ENCODE data around the gene GRIN3B. TPM values are rescaled to one million over a fixed set of nuclear protein-coding genes. Genes with fewer than 3 reads are reported as not detected.
"Not testable (repeated sequence)": the region's sequence is repeated elsewhere in the genome, so short reads cannot be mapped to it uniquely, and the experiment has no call there.

The GRIN3B gene
- total RNA-seq, 1 experiment from 2014 or later, result 0.11 TPM

DNA sequence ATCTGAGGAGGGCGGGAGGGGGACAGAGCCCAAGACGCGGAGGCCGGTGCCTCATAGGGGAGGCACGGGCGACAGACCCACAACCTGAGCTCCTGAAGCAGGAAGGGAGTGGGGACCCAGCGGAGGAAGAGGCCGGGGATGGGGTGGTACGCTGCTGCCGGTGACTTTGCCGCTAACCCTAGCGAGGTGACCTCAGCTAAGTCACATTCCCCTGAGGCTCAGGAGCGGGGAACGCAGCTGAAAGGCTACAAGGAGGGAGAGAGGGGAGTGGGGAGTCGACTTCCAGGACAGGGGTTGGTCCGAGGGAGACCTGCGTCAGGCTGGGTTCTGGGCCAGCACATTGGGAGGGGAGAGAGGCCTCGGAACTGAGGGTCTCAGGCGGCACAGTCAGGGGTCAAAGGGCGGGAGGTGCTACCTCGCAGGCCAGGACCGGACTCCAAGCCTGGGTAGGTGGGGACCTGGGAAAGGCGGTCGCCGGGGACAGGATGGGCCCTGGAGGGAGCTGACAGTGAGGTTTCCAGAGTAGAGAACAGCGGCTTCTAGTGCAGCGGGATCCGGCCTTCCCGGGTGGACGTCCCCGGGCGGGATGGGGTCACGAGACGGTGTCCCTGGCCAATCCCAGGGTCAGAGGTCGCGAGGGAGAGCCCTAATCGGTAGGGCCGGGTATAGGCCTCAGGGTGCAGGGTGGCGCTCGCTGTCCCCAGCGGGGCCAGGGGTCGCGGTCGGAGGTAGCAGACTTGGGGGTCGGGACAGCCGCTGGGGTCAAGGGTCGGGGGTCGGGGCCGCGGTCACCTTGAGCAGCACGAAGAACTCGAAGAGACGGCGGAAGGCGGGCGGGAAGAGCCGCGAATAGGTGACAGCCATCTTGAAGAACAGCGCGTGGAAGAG is 20.0 kb downstream of the GRIN3B start:
- intact Hi-C loops (cut with micrococcal nuclease; ENCODE audit: unreplicated experiment), result no loop called here
- ChIA-PET CTCF (interaction anchor here (0.5 kb wide), 1 partner anchor 18 kb away, joined by 3 read pairs; no protein-coding TSS in a partner anchor), POLR2A (ENCODE audit: unreplicated experiment) (no interaction called here)
- H3K9me3 ChIP-seq (ENCODE audit: insufficient read depth, low read depth), result no peaks in the 10 kb centered on the region
- no peak for DNase-seq
- H3K36me3 ChIP-seq (ENCODE audit: low read depth), result no peaks in the 10 kb centered on the region
- peak overlapping the region; percentile 86 for H3K4me3 ChIP-seq
- BruUV-seq (replicated peaks), result TSS peak; percentile 48
- H4K20me1 ChIP-seq (ENCODE audit: insufficient read depth), result peaks cover 47% of the 10 kb centered on the region
- H3K27ac ChIP-seq, result peak overlapping the region; percentile 77; the same call in 1 of the 2 replicates
- peak overlapping the region; percentile 95 for H3K4me2 ChIP-seq
- no peaks in the 10 kb centered on the region for H3K27me3 ChIP-seq (ENCODE audit: insufficient read depth, low read depth)
- H3K4me1 ChIP-seq (replicated peaks; ENCODE audit: insufficient read depth), result peaks cover 37% of the 10 kb centered on the region
- H2AFZ ChIP-seq, result no peak overlapping the region; the same call in 1 of the 2 replicates
- peaks cover 34% of the 10 kb centered on the region for H3F3A ChIP-seq (ENCODE audit: insufficient read depth, low read depth)
- TF ChIP-seq EZH2 (IDR thresholded peaks at IDR 0.05; ENCODE audit: low read depth), result no peak
- TF ChIP-seq CTCF (conservative IDR thresholded peaks at IDR 0.05), result no peak
- peaks cover 56% of the 10 kb centered on the region for H3K79me2 ChIP-seq (ENCODE audit: low read depth)
- H3K9me2 ChIP-seq (ENCODE audit: insufficient read depth), result no peaks in the 10 kb centered on the region

GRCh38 chr19:1020868-1021425 is 20.7 kb downstream of the GRIN3B start, which contains the start of gene TMEM259:
TMEM259 (minus strand) TSS chr19:1021123; CDS start chr19:1020996, 127 bp downstream.
- intact Hi-C loops (cut with micrococcal nuclease; ENCODE audit: unreplicated experiment), result loop anchor here (1.0 kb wide), 1 partner anchor 145 kb away; no protein-coding TSS in a partner anchor
- Histone ChIP-seq H3K4me1 (replicated peaks; ENCODE audit: insufficient read depth) (peaks cover 37% of the 10 kb centered on the region), H3F3A (ENCODE audit: insufficient read depth, low read depth) (peaks cover 38% of the 10 kb centered on the region), H3K9me3 (ENCODE audit: insufficient read depth, low read depth) (no peaks in the 10 kb centered on the region), H3K4me3 (peak within 1 kb of the TSS; percentile 86), H3K4me2 (peak within 1 kb of the TSS; percentile 95), H3K36me3 (ENCODE audit: low read depth) (no peaks in the 10 kb centered on the region), H3K9me2 (ENCODE audit: insufficient read depth) (no peaks in the 10 kb centered on the region), H3K79me2 (ENCODE audit: low read depth) (peaks cover 49% of the 10 kb centered on the region), H3K27me3 (ENCODE audit: insufficient read depth, low read depth) (no peaks in the 10 kb centered on the region), H3K27ac (peak within 1 kb of the TSS; percentile 77), H2AFZ (no peak within 1 kb of the TSS; the same call in 1 of the 2 replicates), H4K20me1 (ENCODE audit: insufficient read depth) (peaks cover 40% of the 10 kb centered on the region)
- ChIA-PET POLR2A (ENCODE audit: unreplicated experiment) (interaction anchor here (0.7 kb wide), 1 partner anchor 9 kb away, joined by 6 read pairs; no protein-coding TSS in a partner anchor), CTCF (no interaction called here)
- peak; percentile 82 to 97 for DNase-seq
- BruUV-seq (replicated peaks), result no TSS peak
- TF ChIP-seq EZH2 (IDR thresholded peaks at IDR 0.05; ENCODE audit: low read depth), result no peak
- TF ChIP-seq CTCF (conservative IDR thresholded peaks at IDR 0.05), result no peak

DNA sequence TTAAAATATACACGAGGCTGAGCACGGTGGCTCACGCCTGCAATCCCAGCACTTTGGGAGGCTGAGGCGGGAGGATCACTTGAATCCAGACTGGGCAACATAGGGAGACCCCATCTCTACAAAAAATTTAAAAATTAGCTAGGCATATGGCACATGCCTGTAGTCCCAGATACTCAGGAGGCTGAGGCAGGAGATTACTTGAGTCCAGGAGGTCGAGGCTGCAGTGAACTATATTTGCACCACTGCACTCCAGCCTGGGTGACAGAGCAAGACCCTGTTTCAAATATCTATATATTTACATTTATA is 23.6 kb downstream of the GRIN3B start:
- CTCF ChIA-PET, result interaction anchor here (0.7 kb wide), 1 partner anchor 230 kb away, joined by 4 read pairs; no protein-coding TSS in a partner anchor
- H3K27me3 ChIP-seq (ENCODE audit: insufficient read depth, low read depth); H3K4me3 ChIP-seq; intact Hi-C loops (cut with micrococcal nuclease; ENCODE audit: unreplicated experiment); DNase-seq; H3K36me3 ChIP-seq (ENCODE audit: low read depth); H2AFZ ChIP-seq; H3K4me2 ChIP-seq; H3K9me3 ChIP-seq (ENCODE audit: insufficient read depth, low read depth); H3K9me2 ChIP-seq (ENCODE audit: insufficient read depth); H3K27ac ChIP-seq; BruUV-seq (replicated peaks); POLR2A ChIA-PET (ENCODE audit: unreplicated experiment): not testable (repeated sequence)
- Histone ChIP-seq H3F3A (ENCODE audit: insufficient read depth, low read depth) (peaks cover 40% of the 10 kb centered on the region), H3K4me1 (replicated peaks; ENCODE audit: insufficient read depth) (peaks cover 19% of the 10 kb centered on the region), H4K20me1 (ENCODE audit: insufficient read depth) (peaks cover 16% of the 10 kb centered on the region), H3K79me2 (ENCODE audit: low read depth) (peaks cover 36% of the 10 kb centered on the region)

DNA sequence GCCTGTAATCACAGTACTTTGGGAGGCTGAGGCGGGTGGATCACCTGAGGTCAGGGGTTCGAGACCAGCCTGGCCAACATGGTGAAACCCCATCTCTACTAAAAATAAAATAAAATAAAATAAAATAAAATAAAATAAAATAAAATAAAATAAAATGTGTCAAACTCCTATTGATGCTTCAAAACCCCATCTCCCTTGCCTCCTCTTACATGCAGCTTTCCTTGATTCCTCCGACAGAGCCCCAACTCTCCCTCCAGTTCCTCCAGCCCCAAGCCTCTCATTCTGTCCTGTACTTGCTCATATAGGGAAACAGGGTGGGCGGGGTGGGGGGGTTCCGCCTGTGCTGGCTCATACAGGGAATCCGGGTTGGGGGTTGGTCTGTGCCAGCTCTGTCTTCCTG is 24.9 kb downstream of the GRIN3B start:
- H3K9me2 ChIP-seq (ENCODE audit: insufficient read depth); BruUV-seq (replicated peaks); H4K20me1 ChIP-seq (ENCODE audit: insufficient read depth); H3K4me1 ChIP-seq (replicated peaks; ENCODE audit: insufficient read depth); H3K9me3 ChIP-seq (ENCODE audit: insufficient read depth, low read depth); H3K4me2 ChIP-seq; H3K27ac ChIP-seq; POLR2A ChIA-PET (ENCODE audit: unreplicated experiment); H3K27me3 ChIP-seq (ENCODE audit: insufficient read depth, low read depth); intact Hi-C loops (cut with micrococcal nuclease; ENCODE audit: unreplicated experiment); H3K36me3 ChIP-seq (ENCODE audit: low read depth); H3K4me3 ChIP-seq; DNase-seq; H2AFZ ChIP-seq: not testable (repeated sequence)
- Histone ChIP-seq H3K79me2 (ENCODE audit: low read depth) (peaks cover 36% of the 10 kb centered on the region), H3F3A (ENCODE audit: insufficient read depth, low read depth) (peaks cover 40% of the 10 kb centered on the region)
- CTCF ChIA-PET, result interaction anchor here (0.6 kb wide), 1 partner anchor 142 kb away, joined by 5 read pairs; no protein-coding TSS in a partner anchor

All from PC-9 (cell line).